ENCODE data around the gene IRF3. TPM values are rescaled to one million over a fixed set of nuclear protein-coding genes. Genes with fewer than 3 reads are reported as not detected.

Gene IRF3
- total RNA-seq, 1 experiment from 2014 or later = 56.9 TPM

DNA sequence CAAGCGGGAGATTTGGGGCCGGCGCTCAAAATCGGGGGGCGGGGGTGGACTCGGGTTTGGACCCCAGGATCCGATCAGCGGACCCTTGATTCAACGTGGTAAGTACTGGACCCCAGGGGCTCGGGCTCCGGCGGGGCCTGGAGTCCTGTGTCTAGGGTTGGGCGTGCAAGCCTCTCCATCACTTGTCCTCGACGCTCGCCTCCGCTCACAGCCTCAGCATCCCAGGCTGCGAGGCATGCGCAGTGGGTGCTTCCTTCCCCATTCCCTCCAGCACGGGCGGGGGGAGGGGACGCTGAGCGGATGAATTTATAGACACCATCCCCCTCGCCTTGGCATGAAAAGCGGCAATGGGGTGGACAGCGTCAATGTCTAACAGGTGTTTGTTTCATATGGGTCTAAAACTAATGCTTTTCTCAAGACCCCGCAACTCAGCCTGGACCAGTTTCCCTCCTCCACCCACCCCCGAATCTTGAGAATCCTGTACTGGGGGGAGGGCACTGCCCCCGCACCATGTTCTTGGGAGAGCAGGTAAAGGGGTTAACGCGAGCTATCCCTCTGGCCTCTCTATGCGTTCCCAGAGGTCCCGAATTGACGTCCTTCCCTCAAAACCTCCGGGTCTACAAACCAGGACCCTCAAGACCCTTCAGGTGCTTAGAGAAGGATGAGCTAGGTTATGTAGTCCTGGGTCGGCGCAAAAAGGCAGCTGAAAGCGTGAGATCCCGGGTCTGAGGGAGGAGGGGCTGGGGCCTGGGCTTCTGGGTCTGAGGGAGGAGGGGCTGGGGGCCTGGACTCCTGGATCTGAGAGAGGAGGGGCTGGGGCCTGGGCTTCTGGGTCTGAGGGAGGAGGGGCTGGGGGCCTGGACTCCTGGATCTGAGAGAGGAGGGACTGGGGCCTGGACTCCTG, 25.8 kb upstream of the IRF3 start:
- Histone ChIP-seq H3K36me3 (peaks cover 18% of the 10 kb centered on the region), H3K9me3 (replicated peaks) (no peaks in the 10 kb centered on the region), H3K4me3 (no peak overlapping the region), H3K27ac (no peak overlapping the region), H3K4me1 (replicated peaks) (peaks cover 12% of the 10 kb centered on the region), H3K27me3 (replicated peaks) (peaks cover 9% of the 10 kb centered on the region; the same call in 1 of the 2 replicates)
- no peak for DNase-seq (ENCODE audit: low read depth in 1 of 2, low spot score in 2 of 2)

DNA sequence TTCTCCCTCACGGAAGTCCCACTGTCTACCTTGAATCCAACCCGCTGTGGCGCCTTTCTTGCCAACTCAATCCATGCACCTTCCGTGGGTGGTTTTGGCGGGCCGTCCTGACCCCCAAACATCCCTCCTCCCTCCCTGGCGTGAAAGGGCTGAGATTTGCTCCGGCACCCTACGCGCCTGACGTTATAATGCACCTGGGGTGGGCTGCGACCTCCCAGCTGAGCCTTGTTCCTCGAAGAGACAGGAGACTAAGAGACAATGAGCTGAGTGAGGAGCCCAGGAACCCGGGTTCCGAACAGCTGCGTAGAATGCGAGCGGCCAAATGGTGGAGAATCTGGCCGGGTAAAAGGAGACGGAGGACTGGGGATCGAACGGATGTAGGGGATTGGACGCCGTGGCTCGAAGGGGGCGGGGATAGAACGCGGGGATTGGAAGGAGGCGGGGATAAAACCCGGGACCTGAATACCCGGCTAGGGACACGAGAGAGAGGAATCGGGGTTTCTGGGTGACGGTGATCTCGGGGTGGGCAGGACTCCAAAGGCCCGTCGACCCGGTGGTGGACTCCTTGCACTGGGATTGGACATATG, 25.1 kb upstream of the IRF3 start, which contains the start of gene CPT1C:
Gene CPT1C, plus strand, starts transcription at position 461 of the 587 bp plus-strand sequence. CDS start 1,137 bp downstream, outside the sequence.
- H3K27ac ChIP-seq = no peak within 1 kb of the TSS
- peaks cover 25% of the 10 kb centered on the region for H3K36me3 ChIP-seq
- H3K9me3 ChIP-seq (replicated peaks) = no peaks in the 10 kb centered on the region
- peaks cover 9% of the 10 kb centered on the region; the same call in 1 of the 2 replicates for H3K27me3 ChIP-seq (replicated peaks)
- H3K4me3 ChIP-seq = no peak within 1 kb of the TSS
- no peak for DNase-seq (ENCODE audit: low read depth in 1 of 2, low spot score in 2 of 2)
- peaks cover 12% of the 10 kb centered on the region for H3K4me1 ChIP-seq (replicated peaks)

DNA sequence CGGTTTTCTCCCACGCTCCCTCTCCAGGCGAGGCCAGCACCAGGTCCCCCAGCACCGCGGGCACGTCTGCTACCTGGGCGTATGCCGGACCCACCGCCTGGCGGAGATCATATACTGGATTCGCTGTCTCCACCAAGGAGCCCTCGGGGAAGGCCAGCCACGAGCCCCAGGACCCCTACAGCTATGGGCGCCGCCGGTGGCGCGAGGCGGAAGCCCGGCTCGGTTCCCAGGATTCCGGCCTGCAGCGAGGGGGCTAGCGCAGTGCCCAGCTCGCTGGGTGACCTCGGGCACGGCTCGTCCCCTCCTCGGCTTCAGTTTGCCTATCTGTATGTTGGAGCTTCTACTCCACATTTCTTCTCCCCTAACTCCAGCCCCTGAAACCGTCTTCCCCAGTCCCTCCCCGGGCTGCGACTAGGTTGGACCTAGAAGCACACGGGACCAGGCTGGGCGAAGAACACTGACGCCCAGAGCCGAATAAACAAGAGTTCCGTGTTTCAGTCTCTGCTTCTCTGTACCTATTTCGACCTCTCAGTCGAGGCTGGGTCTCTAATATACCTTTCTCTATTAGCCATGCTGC, 24.5 kb upstream of the IRF3 start:
- Histone ChIP-seq H3K27me3 (replicated peaks) (peaks cover 9% of the 10 kb centered on the region; the same call in 1 of the 2 replicates), H3K27ac (no peak overlapping the region), H3K36me3 (peaks cover 30% of the 10 kb centered on the region), H3K4me1 (replicated peaks) (peaks cover 12% of the 10 kb centered on the region), H3K9me3 (replicated peaks) (no peaks in the 10 kb centered on the region), H3K4me3 (no peak overlapping the region)
- DNase-seq (ENCODE audit: low read depth in 1 of 2, low spot score in 2 of 2) = no peak

DNA sequence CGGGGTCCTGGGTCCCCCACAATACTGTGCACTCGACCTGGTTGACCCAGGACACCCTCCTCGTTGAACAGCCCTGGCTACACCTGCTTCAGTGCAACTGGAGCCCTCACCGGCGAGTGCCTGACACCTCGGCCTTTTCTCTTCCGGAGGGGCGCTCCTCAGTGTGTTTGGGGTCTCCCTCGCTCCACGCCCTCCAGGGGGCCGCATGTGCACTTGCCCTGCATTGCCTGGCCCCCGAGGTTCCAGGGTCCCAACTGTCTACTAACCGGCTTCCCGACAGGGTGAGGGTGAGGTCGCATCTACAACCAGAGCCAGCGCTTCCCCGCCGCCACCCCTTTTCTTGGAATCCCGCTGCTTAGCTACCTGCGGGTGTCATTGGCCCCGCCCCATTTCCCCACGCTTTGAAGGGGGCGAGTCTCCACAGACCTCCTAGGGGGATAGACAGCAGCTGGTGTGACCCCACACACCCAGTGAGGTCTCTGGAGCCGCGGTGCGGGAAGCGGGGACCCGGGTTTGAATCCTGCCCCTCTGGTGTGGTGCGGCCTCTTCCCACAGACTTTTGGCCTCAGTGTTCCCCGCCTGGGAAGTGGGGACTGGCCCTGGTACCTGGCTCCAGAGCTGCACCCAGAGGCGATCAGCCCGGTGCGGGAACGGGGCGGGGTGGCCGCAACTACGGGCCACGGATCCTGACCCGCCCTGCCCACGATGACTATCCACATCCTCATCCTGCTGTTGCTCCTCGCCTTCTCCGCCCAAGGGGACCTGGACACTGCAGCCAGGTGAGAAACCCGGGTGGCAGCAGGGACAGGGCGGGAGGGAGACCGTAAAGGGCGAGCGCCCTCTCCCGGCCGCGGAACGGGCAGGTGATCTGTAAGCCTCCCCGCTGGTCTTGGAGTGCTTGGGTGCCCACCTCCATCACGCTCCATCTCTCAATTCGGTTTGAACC, 23.7 kb upstream of the IRF3 start, which contains the start of gene ADM5:
Gene ADM5, plus strand, starts transcription at position 462 of the 946 bp plus-strand sequence. Its CDS starts 244 bp downstream, at position 706.
- H3K4me3 ChIP-seq = no peak within 1 kb of the TSS

DNA sequence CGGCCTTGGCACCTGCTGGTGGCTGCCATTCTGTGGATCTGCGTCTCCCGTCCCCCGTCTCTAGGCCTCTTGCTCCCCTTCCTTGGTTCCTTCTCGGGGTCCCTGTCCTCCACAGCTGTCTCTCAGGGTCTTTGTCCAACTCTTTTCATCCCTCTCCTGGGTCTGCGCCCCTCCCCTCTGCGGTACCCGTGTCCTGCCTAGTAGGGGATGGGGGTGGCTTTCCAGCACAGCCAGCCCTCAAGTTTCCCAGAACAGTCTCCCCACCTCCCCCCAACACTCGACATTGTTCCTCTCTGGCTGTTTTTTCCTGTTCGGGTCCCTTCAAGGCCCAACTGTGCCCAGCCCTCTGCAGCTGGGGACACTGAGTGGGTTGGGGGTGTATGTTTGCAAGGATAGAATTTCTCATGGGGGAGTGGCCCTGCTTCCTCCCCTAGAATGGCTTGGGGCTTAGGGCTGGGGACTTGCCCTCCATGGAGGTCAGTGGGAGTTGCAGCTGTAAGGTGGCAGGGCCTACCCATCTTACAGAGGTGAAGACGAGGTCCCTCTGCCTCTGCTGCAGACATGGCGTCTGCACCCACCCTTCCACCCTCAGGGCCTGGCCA, 23.0 kb upstream of the IRF3 start:
- peaks cover 9% of the 10 kb centered on the region; the same call in 1 of the 2 replicates for H3K27me3 ChIP-seq (replicated peaks)
- no peak for DNase-seq (ENCODE audit: low read depth in 1 of 2, low spot score in 2 of 2)
- H3K9me3 ChIP-seq (replicated peaks) = no peaks in the 10 kb centered on the region
- peaks cover 45% of the 10 kb centered on the region for H3K36me3 ChIP-seq
- peaks cover 12% of the 10 kb centered on the region for H3K4me1 ChIP-seq (replicated peaks)
- H3K4me3 ChIP-seq = no peak overlapping the region
- H3K27ac ChIP-seq = no peak overlapping the region

More for the DNA sequence above, 23.7 kb upstream of the IRF3 start, which contains the start of gene ADM5:
- H3K9me3 ChIP-seq (replicated peaks) = no peaks in the 10 kb centered on the region
- H3K27me3 ChIP-seq (replicated peaks) = peaks cover 9% of the 10 kb centered on the region; the same call in 1 of the 2 replicates
- H3K4me1 ChIP-seq (replicated peaks) = peaks cover 12% of the 10 kb centered on the region
- no peak within 1 kb of the TSS for H3K27ac ChIP-seq
- DNase-seq (ENCODE audit: low read depth in 1 of 2, low spot score in 2 of 2) = no peak
- H3K36me3 ChIP-seq = peaks cover 37% of the 10 kb centered on the region

DNA sequence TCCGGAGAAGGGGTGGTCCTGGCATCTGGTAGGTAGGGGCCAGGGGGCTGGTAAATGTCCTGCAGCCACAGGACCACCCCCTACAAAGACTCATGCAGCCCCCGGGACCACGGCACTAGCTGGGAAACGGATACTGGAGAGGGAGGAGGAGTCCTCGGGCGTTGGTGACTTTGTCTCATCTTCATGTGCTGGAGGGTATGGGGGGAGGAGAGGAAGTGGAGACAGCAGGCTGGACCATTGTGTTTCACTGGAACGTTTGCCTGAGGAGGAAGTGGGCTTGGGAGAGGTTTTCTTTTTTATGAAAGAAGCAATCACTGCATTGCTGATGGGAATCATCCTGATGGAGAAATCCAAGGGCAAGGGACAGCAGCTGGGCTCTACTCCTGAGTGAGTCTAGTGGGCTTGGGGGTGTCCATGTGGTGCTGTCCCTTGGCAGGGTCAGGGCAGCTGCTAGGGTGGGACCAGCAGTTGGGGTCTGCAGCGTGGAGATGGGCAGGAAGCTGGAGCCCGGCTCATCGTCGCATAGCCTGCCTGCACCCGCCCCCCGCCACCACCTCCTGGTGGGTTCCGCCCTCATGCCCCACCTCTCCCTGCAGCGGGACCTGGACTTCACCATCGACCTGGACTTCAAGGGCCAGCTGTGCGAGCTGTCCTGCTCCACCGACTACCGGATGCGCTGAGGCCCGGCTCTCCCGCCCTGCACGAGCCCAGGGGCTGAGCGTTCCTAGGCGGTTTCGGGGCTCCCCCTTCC, 22.1 kb upstream of the IRF3 start:
- Histone ChIP-seq H3K9me3 (replicated peaks) (no peaks in the 10 kb centered on the region), H3K27ac (no peak overlapping the region), H3K4me3 (no peak overlapping the region), H3K27me3 (replicated peaks) (peaks cover 9% of the 10 kb centered on the region; the same call in 1 of the 2 replicates), H3K36me3 (peaks cover 54% of the 10 kb centered on the region), H3K4me1 (replicated peaks) (peaks cover 12% of the 10 kb centered on the region)
- no peak for DNase-seq (ENCODE audit: low read depth in 1 of 2, low spot score in 2 of 2)

DNA sequence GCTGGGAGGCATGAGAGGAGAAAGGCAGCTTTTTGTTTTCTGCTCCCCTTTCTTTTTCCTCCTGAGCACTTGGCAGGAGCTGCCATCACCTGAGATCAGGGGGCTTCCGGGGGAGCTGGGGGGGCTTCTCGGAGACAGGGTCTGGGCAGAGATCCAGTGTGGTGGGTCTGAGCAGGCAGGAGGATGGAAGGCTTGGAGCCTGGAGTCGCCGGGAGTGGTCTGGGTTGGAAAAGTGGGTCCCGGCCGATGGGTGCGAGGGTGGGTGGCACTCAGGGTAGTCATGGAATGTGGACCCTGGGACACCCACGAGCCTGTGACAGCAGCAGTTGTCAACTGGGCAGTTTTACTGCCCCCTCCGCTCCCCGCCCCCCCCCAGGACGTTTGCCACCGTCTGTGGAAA, 21.5 kb upstream of the IRF3 start:
- no peaks in the 10 kb centered on the region for H3K9me3 ChIP-seq (replicated peaks)
- peaks cover 12% of the 10 kb centered on the region for H3K4me1 ChIP-seq (replicated peaks)
- H3K27ac ChIP-seq = no peak overlapping the region
- peaks cover 60% of the 10 kb centered on the region for H3K36me3 ChIP-seq
- DNase-seq (ENCODE audit: low read depth in 1 of 2, low spot score in 2 of 2) = no peak
- peaks cover 9% of the 10 kb centered on the region; the same call in 1 of the 2 replicates for H3K27me3 ChIP-seq (replicated peaks)
- H3K4me3 ChIP-seq = no peak overlapping the region

DNA sequence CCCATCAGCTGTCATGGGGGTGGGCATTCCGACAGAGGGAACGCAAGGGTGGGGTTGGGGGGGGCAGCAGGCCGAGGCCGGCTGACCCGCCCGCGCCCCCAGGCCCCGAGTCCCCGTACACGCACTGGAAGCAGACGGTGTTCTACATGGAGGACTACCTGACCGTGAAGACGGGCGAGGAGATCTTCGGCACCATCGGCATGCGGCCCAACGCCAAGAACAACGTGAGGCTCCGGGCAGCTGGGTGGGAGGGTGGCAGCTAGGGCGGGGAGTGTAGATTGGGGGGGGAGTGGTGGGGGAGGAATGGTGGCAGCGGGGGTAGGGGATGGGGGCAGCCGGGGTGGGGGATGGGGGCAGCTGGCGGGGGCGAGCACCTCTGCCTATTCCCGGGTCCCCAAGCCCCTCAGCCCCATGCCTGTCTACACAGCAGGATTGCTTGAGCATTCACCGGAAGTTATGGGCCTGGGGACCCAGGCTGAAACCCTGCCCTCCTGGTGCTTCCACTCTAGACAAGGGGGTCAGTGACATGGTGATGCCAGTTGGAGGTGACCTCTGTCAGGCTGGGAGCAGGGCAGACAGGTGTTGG, 20.9 kb upstream of the IRF3 start:
- DNase-seq (ENCODE audit: low read depth in 1 of 2, low spot score in 2 of 2) = no peak
- Histone ChIP-seq H3K9me3 (replicated peaks) (no peaks in the 10 kb centered on the region), H3K36me3 (peaks cover 65% of the 10 kb centered on the region), H3K4me3 (no peak overlapping the region), H3K27ac (no peak overlapping the region), H3K27me3 (replicated peaks) (peaks cover 9% of the 10 kb centered on the region; the same call in 1 of the 2 replicates), H3K4me1 (replicated peaks) (peaks cover 12% of the 10 kb centered on the region)

DNA sequence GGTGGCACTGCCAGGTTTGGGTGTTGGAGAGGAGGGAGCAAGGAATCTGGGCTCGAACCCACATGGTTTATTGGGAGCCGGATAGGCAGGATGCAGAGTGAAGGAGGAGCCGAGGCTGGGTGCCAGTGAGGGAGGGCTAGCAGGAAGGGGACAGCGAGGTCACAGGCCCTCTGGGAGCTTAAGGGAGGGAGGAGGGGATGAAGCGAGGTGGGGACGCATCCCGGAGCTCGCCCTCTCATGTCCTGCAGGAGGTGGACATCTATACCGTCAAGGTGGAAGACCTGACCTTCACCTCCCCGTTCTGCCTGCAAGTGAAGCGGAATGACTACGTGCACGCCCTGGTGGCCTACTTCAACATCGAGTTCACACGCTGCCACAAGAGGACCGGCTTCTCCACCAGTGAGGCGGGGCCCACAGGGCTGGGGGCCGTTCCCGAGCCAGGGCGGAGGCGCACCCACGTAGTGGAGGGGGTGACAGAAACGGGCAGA, 20.2 kb upstream of the IRF3 start:
- Histone ChIP-seq H3K9me3 (replicated peaks) (no peaks in the 10 kb centered on the region), H3K4me1 (replicated peaks) (peaks cover 7% of the 10 kb centered on the region), H3K36me3 (peaks cover 72% of the 10 kb centered on the region), H3K27ac (no peak overlapping the region), H3K27me3 (replicated peaks) (peaks cover 2% of the 10 kb centered on the region; the same call in 1 of the 2 replicates), H3K4me3 (no peak overlapping the region)
- no peak for DNase-seq (ENCODE audit: low read depth in 1 of 2, low spot score in 2 of 2)

DNA sequence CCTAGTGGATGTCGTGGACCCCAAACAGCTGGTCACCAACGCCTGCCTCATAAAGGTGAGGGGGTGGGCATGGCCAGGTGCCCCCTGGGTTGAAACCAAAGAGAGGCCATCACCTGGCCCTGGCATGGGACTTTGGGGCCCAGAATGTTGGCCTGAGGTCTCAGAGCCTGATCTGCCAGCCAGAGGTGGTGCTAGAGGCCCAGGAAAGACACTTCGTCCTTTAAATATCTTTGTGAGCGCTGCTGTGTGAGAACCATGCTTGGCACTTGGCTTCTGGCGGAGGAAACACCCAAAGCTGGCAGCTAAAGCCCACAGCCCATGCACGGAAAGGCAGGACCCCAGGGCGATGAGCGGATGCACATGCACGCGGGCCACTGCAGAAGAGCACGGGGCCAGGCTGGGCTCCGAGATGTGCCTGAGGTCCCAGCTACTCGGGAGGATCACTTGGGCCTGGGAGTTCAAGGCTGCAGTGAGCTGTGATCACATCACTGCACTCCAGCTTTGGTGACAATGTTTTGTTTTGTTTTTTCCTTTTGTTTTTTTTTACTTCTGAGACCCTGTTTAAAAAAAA, 19.4 kb upstream of the IRF3 start:
- Histone ChIP-seq H3K4me1 (replicated peaks) (peaks cover 9% of the 10 kb centered on the region), H3K36me3 (peaks cover 80% of the 10 kb centered on the region), H3K27me3 (replicated peaks) (no peaks in the 10 kb centered on the region), H3K27ac (no peak overlapping the region), H3K4me3 (no peak overlapping the region), H3K9me3 (replicated peaks) (no peaks in the 10 kb centered on the region)
- DNase-seq (ENCODE audit: low read depth in 1 of 2, low spot score in 2 of 2) = no peak

DNA sequence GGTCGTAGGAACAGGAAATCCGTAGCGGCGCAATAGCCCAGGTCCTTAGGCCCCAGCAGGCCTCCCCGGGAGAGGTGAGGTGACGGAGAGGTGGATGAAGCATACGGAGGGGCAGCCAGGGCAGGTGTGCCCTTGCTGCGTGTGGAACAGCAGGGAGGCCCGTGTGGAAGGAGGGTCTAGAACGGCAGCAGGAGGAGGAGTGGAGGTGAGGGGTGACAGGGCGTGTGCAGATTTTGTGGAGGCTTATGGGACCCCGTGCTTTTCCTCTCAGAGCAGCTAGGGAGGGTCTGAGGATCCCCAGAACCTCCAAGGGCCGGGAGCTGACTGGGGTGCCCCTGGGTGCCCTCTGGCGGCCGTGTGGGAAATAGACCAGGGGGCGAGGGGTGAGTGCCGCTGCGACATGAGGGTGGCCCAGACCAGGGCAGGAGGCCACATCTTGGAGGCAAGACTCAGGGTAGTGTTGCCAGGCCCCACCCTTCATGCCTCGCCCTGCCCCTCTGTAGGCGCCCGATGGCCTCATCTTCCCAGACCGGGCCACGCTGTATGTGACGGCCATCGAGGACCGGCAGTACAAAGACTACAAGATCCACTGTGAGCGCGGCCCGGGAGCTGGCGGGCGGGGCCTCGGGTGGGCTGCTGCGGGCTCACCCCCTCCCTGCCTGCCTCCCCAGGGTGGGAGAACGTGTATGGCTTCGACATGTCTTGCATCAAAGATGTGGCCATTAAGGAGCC, 18.8 kb upstream of the IRF3 start:
- Histone ChIP-seq H3K9me3 (replicated peaks) (no peaks in the 10 kb centered on the region), H3K27me3 (replicated peaks) (no peaks in the 10 kb centered on the region), H3K27ac (no peak overlapping the region), H3K4me1 (replicated peaks) (peaks cover 9% of the 10 kb centered on the region), H3K4me3 (no peak overlapping the region), H3K36me3 (peaks cover 80% of the 10 kb centered on the region)
- no peak for DNase-seq (ENCODE audit: low read depth in 1 of 2, low spot score in 2 of 2)

Data from SJSA1 (cell line).